Keratinocyte (primary cell): ENCODE results near the gene BCL2L12.
"Not testable (repeated sequence)": the region's sequence is repeated elsewhere in the genome, so short reads cannot be mapped to it uniquely, and the experiment has no call there.

Source experiments
- EZH2 ChIP-seq: IDR thresholded peaks from one replicate; pipeline ENCODE4 v1.6.1; 2012; ENCODE audit warnings: inconsistent platforms, mild to moderate bottlenecking, low read length, moderate library complexity
- TF ChIP-seq, protein P1 (sequence below), 3 experiments: IDR thresholded peaks in 1 of 3; conservative IDR thresholded peaks in 1 of 3; optimal IDR thresholded peaks in 1 of 3; 2 replicates in 2 of 3; 3 replicates in 1 of 3; pipeline versions ENCODE3 to v1.5.1; 2011; ENCODE audit warnings: low read length in 3 of 3, mild to moderate bottlenecking in 3 of 3, moderate library complexity in 2 of 3, control low read depth in 1 of 3, inconsistent platforms in 1 of 3; ENCODE audit not compliant: insufficient read depth in 2 of 3; ENCODE audit errors: extremely low read depth in 1 of 3

DNA sequence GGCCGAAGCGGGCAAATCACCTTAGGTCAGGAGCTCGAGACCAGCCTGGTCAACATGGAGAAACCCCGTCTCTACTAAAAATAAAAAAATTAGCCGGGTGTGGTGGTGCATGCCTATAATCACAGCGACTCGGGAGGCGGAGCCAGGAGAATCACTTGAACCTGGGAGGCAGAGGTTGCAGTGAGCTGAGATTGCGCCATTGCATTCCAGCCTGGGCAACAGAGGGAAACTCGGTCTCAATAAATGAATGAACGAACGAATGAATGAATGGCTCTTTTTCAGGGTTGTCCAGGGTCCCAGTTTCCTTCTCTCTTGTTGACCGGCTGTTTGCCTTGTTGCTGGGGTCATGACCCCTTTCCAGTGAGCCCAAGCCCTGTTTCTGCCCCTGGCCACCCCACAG lies 47.9 kb upstream of the BCL2L12 start:
- TF ChIP-seq, protein P1, sequence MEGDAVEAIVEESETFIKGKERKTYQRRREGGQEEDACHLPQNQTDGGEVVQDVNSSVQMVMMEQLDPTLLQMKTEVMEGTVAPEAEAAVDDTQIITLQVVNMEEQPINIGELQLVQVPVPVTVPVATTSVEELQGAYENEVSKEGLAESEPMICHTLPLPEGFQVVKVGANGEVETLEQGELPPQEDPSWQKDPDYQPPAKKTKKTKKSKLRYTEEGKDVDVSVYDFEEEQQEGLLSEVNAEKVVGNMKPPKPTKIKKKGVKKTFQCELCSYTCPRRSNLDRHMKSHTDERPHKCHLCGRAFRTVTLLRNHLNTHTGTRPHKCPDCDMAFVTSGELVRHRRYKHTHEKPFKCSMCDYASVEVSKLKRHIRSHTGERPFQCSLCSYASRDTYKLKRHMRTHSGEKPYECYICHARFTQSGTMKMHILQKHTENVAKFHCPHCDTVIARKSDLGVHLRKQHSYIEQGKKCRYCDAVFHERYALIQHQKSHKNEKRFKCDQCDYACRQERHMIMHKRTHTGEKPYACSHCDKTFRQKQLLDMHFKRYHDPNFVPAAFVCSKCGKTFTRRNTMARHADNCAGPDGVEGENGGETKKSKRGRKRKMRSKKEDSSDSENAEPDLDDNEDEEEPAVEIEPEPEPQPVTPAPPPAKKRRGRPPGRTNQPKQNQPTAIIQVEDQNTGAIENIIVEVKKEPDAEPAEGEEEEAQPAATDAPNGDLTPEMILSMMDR (optimal IDR thresholded peaks at IDR 0.05 in 1 of 3, IDR thresholded peaks at IDR 0.05 in 1 of 3, conservative IDR thresholded peaks at IDR 0.05 in 1 of 3; ENCODE audit: extremely low read depth in 1 of 3, insufficient read depth in 2 of 3, low read length in 3 of 3), result not testable (repeated sequence)
- not testable (repeated sequence) for TF ChIP-seq EZH2
